NCI-H1930 (cell line): ENCODE data around the gene ZNRF1.
"Not testable (repeated sequence)": the region's sequence is repeated elsewhere in the genome, so short reads cannot be mapped to it uniquely, and the experiment has no call there.

ENCODE experiments used
- DNase-seq, 2 experiments: peaks; one replicate each; lab custom pipeline; 2025; lab: John Stamatoyannopoulos, UW

The ZNRF1 gene

DNA sequence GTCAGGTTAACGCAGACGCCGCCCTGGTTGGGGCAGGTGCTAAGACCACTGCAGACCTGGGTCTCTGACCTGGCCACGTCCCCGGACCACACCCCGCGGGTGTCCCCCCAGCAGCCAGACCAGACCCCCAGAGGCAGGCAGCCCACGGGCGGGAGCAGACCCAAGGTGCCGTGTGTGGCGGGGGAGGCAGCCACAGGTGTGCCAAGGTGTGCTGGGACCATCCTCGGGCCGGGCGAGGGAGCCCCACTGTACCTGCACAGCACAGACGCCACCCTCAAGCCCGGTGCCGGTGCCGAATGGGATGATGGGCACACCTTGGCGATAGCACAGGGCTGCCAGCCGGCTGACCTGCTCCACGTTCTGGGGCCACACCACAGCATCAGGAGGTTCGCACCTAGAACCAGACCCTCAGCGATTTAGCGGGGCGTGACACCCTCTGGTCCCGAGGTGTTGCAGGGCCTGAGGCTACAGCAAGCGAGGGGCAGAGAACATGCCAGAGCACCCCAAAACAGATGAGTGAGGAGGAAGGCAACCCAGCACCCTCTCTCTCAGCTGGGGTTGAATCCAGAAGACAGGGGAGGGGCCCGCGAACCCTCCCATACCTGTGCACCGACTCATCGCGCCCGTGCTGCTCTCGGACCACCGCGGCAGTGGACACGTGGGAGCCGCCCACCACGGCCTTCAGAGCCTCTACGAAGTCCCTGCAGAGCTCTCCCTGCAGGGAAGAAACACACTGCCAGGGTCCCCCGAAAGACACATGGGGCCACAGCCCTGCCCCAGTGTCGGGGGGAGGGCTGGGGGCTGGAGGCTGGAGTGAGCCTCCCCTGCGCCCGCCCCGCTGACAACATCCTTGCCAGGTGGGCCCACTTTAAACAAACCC is 116.4 kb downstream of the ZNRF1 start:
- DNase-seq, result no peak

DNA sequence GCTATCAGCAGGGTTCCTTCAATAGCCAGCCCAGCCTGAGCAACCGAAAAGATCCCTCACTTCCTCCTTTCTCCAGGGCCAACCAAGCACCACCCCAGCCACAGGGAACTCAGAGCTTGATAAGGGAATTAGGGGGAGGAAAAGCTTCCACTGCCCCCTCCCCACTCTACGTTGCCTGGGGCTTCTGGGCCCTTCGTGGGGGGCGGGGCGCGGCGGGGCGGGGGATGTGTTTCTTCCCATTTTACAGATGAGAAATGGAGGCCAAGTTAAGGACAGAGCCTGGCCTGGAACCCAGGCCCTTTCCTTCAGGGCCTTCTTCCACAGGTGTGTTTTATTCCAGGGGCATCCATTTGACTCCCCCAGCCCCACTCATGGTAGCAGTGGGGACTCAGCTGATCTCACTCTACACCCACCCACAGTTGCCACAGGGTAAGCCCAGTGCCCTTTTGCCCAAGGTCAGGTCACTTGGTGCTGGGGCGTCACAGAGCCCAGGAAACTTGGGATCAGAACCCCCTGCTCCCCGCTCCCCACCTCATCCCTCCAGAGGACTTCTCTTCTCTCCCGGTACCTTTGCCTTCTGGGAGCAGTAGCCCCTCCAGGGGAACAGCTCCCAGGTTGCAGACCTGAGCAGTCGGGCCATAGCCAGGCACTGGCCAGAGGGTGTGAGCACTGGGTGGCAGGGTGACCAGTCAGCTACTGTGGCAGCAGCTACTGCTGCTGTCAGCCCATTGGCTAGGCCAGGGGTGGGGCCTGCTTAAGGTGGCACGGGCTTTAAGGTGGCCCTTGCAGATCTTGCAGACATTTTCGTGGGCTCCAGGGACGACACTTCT is 117.5 kb downstream of the ZNRF1 start, which contains the start of gene LDHD:
Gene LDHD (minus strand): TSS at position 700 of the 830 bp plus-strand sequence. CDS start 60 bp downstream, at position 640.
- DNase-seq, result no peak

DNA sequence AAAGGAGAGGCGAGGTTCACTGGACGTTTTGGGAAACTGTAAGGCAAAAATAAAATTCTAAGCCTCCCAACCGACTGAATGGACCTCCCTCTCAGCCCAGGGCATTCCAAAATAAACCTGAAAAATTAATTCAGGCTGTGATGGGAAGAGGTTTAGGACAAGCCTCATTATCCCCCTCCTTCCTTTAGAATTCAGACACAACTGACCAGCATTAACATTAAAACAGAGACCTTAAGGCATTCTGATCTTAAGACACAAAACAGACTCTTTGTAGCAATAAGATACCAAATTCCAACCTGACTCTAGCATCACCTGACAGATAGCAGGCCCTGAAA is 118.1 kb downstream of the ZNRF1 start:
- no peak for DNase-seq

DNA sequence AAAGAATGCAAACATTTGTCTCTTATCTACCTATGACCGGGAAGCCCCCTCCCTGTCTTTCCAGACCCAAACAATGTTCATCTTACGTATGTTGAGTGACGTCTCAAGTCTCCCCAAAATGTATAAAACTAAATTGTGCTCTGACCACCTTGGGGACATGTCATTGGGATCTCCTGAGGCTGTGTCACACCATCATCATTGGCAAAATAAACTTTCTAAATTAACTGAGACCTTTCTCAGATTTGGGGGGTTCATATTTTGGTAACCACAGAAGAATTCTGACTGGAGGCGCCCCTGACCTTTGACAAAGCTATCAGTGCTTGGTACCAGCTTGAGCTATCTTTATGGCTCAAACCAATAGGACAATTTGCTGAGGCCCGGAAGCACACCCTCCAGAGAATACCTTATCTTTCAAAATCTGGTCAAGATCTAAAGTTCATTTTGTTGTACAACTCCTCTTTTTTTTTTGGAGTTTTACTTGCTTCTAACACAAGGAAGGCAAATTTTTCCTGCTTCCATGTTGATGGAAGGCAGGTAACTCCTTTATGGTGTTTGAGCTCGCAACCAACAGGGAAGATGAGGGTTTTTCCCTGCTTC is 120.2 kb downstream of the ZNRF1 start:
- DNase-seq, result no peak

DNA sequence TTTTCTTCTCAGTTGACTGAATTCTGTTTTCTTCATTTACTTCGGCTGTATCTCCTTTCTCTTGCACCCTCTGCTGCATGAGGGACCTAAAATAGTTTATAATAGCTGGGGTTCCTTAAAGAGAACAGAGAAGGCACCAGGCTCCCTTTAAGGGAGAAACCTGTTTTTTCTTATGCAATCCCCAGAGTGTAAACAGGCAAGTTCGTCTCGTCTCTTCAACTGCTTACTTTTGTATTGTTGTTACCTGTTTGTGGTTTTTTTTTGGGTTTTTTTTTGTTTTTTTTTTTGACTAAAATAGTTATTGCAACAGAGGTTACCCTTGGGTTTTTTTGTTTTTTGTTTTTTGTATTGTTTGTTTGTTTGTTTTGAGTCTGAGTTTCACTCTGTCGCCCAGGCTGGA is 121.4 kb downstream of the ZNRF1 start:
- DNase-seq, result no peak

DNA sequence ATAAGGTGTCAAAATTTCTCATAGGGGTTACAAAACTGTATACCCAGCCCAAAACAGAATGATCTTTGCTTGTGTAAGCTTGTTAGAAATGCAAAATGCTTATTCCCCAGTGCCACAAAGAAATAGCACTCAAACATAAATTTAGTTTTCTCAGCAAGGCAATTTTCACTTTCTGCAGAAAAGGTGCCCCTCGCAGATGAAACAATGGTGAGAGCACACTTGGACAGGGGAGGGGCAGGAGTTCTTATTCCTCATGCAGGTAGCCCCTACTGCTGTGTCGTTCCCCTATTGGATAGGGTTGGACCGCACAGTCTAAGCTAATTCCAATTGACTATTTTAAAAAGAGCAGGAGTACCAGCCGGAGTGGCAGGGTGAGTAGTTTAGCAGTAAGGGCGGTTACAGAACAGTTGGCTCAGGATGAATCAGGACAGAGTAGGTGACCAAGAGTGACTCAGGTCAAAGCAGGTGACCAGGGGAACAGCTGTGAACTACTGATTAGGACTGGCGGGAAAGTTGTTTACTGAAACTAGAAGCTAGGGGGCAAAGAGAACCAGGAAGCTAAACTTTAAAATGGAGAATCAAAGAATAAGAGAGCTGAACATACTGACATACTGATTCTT is 123.2 kb downstream of the ZNRF1 start:
- no peak for DNase-seq

DNA sequence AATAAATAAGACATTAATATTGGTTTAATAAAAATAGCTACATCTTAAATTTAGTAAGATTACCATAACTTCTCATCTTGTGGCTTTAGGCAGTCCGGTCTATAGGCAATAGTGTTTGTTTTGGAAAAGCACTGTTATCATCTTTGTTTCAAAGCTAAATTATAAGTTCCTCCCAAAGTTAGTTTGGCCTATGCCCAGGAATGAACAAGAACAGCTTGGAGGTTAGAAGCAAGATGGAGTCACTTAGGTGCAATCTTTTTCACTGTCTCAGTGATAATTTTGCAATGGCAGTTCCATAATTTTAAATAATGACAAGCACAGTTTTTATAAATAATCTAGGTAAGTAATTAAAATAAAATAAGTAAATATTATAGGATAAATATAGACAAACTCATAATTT is 123.8 kb downstream of the ZNRF1 start:
- DNase-seq, result no peak

DNA sequence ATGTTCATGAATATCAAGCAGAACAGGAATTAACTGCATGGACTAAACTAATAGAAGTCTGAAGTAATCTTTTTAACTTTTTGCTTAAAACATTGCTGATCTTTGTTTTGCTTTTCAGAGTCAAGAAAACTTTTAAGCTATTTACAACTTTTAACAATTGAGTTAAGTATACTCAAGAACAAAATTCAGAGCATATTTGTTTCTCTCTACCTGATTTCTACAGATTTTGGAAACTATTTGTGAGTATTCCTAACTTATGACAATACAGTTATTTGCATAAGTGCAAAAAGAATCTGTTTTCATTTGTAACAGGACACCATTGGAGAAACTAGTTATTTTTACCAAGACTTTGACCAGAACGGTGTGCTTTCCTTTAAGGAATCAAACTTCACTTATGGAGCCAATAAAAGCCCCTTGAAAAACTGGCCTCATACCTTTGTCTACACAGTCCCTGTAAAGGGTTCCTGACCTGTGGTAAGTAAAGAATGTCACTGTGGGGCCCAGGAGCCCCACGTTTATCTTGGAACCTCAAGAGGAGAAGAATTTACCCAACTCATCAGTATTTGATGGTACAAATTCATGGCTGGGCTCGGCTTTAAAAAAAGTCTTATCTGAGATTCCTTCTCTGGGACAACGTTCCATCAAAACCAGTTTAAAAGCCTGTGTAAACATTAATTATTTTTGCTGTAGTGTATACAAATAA is 129.0 kb downstream of the ZNRF1 start:
- no peak for DNase-seq

DNA sequence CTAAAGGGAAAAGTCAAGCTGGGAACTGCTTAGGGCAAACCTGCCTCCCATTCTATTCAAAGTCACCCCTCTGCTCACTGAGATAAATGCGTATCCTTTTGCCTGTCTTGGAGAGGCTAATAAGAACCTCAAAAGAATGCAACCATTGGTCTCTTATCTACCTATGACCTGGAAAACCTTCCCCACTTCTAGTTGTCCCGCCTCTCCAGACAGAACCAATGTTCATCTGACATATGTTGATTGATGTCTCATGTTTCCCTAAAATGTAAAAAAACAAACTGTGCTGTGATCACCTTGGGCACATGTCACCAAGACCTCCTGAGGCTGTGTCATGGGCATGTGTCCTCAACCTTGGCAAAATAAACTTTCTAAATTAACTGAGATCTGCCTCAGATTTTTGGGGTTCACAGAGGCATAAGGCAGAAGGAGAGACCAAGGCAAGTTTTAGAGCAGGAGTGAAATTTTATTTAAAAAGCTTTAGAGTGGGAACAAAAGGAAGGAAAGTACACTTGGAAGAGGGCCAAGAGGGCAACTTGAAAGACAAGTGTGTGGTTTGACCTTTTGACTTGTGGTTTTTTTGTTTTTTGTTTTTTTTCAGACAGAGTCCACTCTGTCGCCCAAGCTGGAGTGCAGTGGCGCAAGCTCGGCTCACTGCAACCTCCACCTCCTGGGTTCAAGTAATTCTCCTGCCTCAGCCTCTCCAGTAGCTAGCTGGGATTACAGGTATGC is 130.8 kb downstream of the ZNRF1 start:
- DNase-seq, result not testable (repeated sequence)

DNA sequence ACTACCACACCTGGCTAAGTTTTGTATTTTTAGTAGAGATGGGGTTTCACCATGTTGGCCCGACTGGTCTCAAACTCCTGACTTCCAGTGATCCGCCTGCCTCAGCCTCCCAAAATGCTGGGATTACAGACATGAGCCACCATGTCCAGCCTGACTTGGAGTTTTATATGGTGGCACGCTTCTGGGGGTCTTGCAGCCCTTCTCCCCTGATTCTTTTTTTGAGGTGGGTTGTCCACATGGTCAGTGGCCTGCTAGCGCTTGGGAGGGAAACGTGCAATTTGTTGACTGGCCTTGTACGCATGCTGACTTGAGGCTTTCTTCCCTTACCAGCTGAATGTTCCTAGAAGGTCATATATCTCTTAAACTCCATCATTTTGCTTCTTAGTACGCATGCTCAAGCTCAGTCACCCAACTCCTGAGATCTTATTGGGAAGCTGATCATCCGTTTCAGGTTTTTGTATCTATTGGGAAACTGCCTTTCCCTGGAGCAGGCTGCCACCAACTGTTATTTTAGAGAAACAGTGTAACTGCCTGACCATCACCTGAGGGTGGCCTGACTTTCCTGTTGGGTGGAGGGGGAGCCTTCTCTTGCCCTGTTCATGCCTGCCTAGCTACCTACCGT is 131.4 kb downstream of the ZNRF1 start:
- DNase-seq, result peak in 1 of 2 experiments; percentile 2

DNA sequence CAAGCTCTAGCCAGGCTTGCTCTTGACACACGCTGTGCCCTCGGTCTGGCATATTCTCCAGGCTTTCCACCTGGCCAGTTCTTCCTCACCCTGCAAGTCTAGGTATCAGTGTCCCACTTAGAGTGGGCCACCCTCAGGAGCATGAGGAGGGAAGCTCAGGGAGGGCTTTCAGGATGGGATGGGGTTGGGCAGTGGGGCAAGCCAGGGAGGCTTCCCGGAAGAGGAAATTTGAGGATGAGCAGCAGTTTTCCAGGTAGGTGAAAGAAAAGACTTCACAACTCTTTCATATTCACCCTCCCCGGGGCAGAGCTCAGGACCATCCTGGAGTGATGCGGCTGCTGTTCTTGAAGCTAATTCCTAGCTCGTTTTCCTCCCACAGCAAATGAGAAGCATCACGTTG is 132.3 kb downstream of the ZNRF1 start:
- DNase-seq, result no peak

DNA sequence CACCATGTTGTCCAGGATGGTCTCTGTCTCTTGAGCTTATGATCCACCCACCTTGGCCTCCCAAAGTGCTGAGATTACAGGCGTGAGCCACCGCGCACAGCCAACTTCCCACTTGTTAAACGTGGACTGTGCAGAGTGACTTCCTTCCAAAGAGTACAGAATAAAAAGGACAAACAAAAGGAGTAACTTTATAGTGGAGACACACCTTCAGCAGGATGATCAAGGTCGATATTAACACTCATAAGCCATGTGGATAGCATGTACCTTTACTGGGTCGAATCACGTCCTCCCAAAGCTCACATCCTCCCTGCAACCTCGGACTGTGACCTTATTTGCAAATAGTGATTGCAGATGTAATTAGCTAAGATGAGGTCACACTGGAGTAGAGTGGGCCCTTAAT is 139.4 kb downstream of the ZNRF1 start:
- DNase-seq, result no peak

DNA sequence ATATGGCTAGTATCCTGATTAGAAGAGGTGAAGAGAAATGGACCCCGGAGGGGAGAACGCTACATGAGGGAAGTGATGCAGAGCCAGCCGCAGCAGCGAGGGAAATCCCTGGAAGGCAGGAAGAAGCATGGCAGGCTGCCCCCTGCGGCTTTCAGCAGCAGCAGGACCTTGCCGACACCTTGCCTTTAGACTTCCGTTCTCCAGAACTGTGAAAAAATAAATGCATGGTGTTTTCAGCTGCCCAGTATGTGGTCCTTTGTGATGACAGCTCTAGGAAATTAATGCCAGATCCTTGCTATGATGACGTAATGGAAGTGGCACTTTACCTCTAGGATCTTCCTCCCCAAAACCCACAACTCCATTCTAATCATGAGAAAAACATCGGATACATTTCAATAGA is 139.8 kb downstream of the ZNRF1 start:
- DNase-seq, result no peak

DNA sequence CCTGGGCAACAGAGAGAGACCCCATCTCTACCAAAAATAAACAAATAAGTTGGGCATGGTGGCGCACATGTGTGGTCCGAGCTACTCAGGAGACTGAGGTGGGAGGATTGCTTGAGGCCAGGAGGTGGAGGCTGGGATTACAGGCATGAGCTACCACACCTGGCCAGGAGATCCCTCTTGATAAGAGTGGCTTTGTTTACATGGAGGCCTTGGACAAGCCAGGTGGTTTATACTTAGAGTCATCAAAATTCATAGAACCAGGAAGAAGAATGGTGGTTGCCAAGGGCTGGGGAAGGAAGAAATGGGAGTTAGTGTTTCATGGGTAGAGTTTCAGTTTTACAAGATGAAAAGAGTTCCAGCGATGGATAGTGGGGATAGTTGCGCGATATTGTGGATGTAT is 140.7 kb downstream of the ZNRF1 start:
- no peak for DNase-seq

DNA sequence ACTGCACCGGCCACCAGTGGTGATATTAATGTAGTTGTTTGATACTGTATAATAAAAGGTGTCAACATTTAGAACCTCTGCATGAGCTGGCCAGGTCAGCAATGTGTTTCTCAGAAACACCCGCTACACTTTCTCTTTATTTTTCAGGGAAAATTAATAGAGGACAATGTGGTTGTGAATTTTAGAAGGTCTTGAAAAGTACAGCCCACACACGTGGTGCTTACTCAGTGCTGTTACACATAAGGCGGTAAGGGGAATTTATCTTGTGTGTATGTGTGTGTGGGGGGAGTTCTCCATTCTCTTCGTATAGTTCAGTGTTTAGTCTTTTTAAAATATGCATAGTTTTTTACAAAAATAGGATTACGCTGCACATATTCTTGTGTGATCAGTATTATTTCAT is 145.1 kb downstream of the ZNRF1 start:
- DNase-seq, result no peak

DNA sequence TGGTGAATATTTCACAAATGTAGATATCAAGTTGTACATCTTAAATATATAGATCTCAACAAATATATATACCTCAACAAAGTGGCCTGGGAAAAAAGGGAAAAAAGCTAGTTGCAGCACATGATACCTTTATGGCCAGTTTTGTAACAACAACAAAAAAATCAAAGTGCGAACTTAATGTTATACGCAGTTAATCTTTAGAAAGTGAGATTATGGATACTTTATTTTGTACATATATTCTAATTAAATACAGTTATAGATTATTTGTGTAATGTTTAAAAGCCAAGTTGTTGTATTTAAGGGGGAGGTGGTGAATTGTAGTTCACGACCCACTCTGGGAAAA is 149.1 kb downstream of the ZNRF1 start:
- no peak for DNase-seq

DNA sequence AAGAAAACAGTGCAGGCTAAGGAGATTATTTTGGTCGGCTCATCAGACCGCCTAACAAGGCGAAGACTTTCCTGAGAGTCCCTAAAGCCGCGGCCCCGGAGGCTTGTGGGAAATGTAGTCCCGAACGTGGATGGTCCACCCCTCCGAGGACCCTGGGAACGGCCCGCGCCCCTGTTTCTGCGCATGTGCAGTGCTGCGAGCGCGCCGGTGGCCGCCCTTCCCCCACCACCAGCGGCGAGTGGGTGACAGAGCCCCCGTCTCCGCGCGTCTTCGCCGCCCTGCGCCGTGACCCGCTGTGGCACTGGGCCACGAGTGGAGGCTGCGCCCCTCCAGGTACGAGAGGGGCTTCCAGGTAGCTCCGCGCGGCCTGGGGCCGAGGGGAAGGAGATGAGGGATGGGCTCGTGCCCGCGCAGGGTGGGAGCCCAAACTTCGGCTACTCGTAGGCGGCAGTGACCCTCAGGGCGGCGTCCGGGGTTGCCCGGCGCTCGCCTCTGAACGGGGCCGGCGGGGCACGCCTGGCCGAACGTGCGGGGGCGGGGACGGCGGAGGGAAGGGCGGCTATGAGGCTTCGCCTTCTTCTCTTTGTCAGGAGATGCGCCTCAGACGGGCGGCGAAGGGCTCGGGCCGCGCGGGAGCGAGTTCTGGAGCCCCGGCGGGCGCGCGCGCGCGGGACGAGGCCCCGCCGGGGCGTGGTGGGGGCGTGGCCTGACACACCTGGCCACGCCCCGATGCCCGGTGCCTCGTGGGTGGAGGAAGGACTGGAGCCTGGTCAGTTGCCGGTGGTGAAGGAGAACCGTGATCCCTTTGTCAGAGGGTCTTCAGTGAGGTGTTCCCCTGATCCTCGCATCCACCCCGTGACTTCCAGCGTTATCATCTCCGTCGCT is 149.7 kb downstream of the ZNRF1 start, which contains the start of gene ZFP1:
Gene ZFP1 (plus strand): TSS at position 214 of the 885 bp plus-strand sequence. CDS start 4,428 bp downstream, outside the sequence.
- peak; percentile 74 to 82 for DNase-seq

DNA sequence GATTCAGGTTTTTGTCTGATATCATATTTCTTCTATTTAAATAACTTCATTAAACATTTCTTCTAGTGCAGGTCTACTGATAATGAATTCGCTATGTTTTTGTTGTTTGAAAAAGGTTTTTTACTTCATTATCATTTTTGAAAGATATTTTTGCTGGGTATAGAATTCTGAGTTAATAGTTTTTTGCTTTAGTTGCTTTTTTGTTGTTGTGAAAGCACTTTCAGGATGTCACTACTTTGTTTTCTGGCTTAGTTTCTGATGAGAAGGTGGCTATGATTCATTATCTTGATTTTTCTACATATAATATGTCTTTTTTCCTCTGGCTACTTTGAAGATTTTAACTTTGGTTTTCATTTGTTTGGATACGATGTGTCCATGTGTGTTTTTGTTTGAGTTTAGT is 153.0 kb downstream of the ZNRF1 start:
- no peak for DNase-seq

DNA sequence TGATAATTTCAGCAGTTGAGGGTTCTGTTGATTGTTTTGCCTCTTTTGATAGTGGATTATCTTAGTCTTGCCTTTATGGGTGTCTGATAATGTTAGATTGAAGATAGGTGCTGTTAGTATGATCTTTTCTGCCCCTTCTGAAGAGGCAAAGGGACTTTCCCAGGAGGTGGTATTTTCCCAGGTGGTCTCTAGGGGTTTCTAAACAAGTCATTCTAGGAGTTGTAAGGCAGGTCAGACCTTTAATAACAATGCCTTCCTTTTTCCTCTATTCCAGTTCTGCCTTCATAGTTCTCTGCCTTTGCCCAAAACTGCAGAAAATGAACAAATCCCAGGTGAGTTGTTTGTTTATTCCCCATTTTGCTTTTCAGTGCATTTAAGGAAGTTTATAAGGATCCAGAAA is 153.8 kb downstream of the ZNRF1 start:
- no peak for DNase-seq
